Measurements from ENCODE around the gene SPATA9.

The SPATA9 gene

DNA sequence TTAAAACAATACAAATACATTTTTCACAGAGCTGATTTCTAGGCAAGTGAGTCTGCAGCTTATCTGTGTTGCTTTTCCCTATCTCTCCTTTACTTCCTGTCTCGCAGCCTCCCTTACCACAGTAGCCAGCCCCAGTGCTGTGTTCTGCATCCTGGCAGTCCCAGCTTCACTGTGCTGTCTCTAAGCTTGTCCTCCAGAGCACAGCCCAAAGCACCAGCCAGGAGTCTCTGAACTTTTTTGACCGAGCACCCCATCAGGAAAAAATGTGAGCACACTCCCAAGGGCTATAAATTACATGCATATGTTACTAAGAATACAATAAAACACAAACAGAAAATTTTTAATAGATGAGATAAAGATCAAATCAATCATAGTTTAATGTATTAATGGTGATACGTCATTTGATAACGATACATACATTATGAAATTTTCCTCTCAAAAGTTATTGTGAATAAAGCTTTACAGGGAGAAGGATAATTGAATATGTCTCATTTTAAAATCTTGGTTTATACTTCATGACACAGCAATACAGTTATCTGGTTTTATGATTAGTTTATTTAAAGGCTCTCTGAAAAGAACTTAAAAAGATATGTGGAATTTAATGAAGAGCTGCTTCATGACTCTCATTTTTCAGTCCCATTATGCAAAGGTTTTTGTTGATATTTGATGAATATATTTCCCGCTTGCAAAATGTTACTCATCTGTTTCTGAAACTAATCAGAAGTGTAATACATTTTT is 41.0 kb upstream of the SPATA9 start:
- no peaks in the 10 kb centered on the region for H3K27me3 ChIP-seq (ENCODE audit: insufficient read depth, low read length)
- H3K14ac ChIP-seq (ENCODE audit: low read length), result no peak overlapping the region
- WGBS (ENCODE audit: extremely low coverage, insufficient coverage, insufficient read length), result no CpG with 5 or more reads among the region's 5 CpGs
- H3K18ac ChIP-seq (ENCODE audit: low read length), result no peak overlapping the region
- H3K4me1 ChIP-seq (ENCODE audit: control insufficient read depth in 1 of 2, insufficient read depth in 2 of 2, low read length in 2 of 2), result peaks cover 3 to 17% of the 10 kb centered on the region in 2 experiments
- peaks cover 9% of the 10 kb centered on the region for H3K79me1 ChIP-seq (ENCODE audit: low read length)
- peaks cover 2% of the 10 kb centered on the region for H3K79me2 ChIP-seq (ENCODE audit: control insufficient read depth, insufficient read depth, low read length, poor library complexity)
- H4K12ac ChIP-seq (ENCODE audit: low read depth, low read length), result no peak overlapping the region
- no peak overlapping the region for H2BK12ac ChIP-seq (ENCODE audit: low read length)
- no peak overlapping the region for H2BK5ac ChIP-seq (ENCODE audit: low read depth, low read length, poor library complexity)
- no peak overlapping the region for H3K27ac ChIP-seq (ENCODE audit: low read depth, low read length)
- H2AFZ ChIP-seq (ENCODE audit: insufficient read depth, low read length, poor library complexity), result no peak overlapping the region
- H3K4me2 ChIP-seq (ENCODE audit: low read length), result no peak overlapping the region
- H2AK5ac ChIP-seq (ENCODE audit: low read length), result no peak overlapping the region
- no peak overlapping the region for H4K8ac ChIP-seq (ENCODE audit: low read depth, low read length)
- no peak overlapping the region for H3K9ac ChIP-seq (ENCODE audit: low read length)
- H3K23ac ChIP-seq (ENCODE audit: low read length), result no peak overlapping the region
- H3K9me3 ChIP-seq (ENCODE audit: insufficient read depth, low read depth, low read length), result no peaks in the 10 kb centered on the region
- no peak overlapping the region for H3K4ac ChIP-seq (ENCODE audit: low read depth, low read length)
- H3K4me3 ChIP-seq (ENCODE audit: low read depth, low read length), result no peak overlapping the region
- no peak for DNase-seq
- peaks cover 0 to 3% of the 10 kb centered on the region in 2 experiments for H3K36me3 ChIP-seq (ENCODE audit: control insufficient read depth in 1 of 2, insufficient read depth in 2 of 2, low read length in 2 of 2)
- H4K91ac ChIP-seq (ENCODE audit: low read depth, low read length), result no peak overlapping the region
- H2BK120ac ChIP-seq (ENCODE audit: insufficient read depth, low read length, poor library complexity), result no peak overlapping the region

GRCh38 chr5:95721582-95722295 is 38.9 kb upstream of the SPATA9 start:
- Histone ChIP-seq H3K9ac (ENCODE audit: low read length) (no peak overlapping the region), H3K4me1 (ENCODE audit: control insufficient read depth in 1 of 2, insufficient read depth in 2 of 2, low read length in 2 of 2) (peaks cover 5 to 18% of the 10 kb centered on the region in 2 experiments), H3K18ac (ENCODE audit: low read length) (no peak overlapping the region), H3K4me3 (ENCODE audit: low read depth, low read length) (no peak overlapping the region), H3K4me2 (ENCODE audit: low read length) (no peak overlapping the region), H2AFZ (ENCODE audit: insufficient read depth, low read length, poor library complexity) (no peak overlapping the region), H2AK5ac (ENCODE audit: low read length) (no peak overlapping the region), H4K91ac (ENCODE audit: low read depth, low read length) (no peak overlapping the region), H2BK120ac (ENCODE audit: insufficient read depth, low read length, poor library complexity) (no peak overlapping the region), H4K8ac (ENCODE audit: low read depth, low read length) (no peak overlapping the region), H2BK12ac (ENCODE audit: low read length) (no peak overlapping the region), H4K12ac (ENCODE audit: low read depth, low read length) (no peak overlapping the region), H3K79me1 (ENCODE audit: low read length) (peaks cover 14% of the 10 kb centered on the region), H3K79me2 (ENCODE audit: control insufficient read depth, insufficient read depth, low read length, poor library complexity) (peaks cover 2% of the 10 kb centered on the region), H3K36me3 (ENCODE audit: control insufficient read depth in 1 of 2, insufficient read depth in 2 of 2, low read length in 2 of 2) (peaks cover 0 to 3% of the 10 kb centered on the region in 2 experiments), H3K23ac (ENCODE audit: low read length) (no peak overlapping the region), H2BK5ac (ENCODE audit: low read depth, low read length, poor library complexity) (no peak overlapping the region), H3K9me3 (ENCODE audit: insufficient read depth, low read depth, low read length) (no peaks in the 10 kb centered on the region), H3K4ac (ENCODE audit: low read depth, low read length) (no peak overlapping the region), H3K27me3 (ENCODE audit: insufficient read depth, low read length) (no peaks in the 10 kb centered on the region), H3K27ac (ENCODE audit: low read depth, low read length) (no peak overlapping the region), H3K14ac (ENCODE audit: low read length) (no peak overlapping the region)
- WGBS (ENCODE audit: extremely low coverage, insufficient coverage, insufficient read length), result no CpG with 5 or more reads among the region's 1 CpG
- peak in 1 of 2 donors; percentile 34 for DNase-seq

DNA sequence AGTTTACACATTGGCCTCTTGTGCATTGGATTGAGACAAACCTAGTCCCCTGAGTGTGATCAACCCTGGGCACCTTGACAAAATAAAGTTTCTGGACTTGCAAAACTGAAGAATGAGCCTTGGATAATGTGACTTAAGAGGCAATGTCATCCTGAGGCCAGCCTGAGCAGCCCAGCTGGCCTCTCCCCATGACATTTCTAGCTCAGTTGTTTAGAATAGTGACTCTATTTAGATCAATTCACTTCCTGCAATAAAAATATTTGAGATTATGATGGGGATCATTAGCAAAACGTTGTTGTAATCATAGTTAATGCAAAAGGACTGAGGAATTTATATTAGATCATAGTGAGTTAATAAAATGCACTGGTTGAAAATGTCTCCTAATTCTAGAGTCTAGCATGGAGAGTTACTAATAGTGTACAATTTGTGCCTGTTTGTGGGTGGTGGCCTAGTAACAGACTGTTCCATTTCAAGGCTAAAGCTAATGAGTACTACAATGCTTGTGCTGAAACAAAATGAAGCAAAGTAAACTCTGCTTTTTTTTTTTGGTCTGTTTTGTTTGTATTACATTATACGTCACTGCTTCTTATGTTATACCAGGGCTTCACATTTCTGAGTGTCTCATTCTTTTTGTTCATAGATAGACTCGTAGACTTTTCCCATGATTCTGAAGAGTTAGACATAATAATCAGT is 37.4 kb upstream of the SPATA9 start:
- Histone ChIP-seq H4K91ac (ENCODE audit: low read depth, low read length) (no peak overlapping the region), H3K4me2 (ENCODE audit: low read length) (peak overlapping the region; percentile 29), H3K14ac (ENCODE audit: low read length) (no peak overlapping the region), H4K12ac (ENCODE audit: low read depth, low read length) (no peak overlapping the region), H3K36me3 (ENCODE audit: control insufficient read depth in 1 of 2, insufficient read depth in 2 of 2, low read length in 2 of 2) (peaks cover 3% of the 10 kb centered on the region in 2 experiments), H3K9ac (ENCODE audit: low read length) (no peak overlapping the region), H2AFZ (ENCODE audit: insufficient read depth, low read length, poor library complexity) (no peak overlapping the region), H3K27me3 (ENCODE audit: insufficient read depth, low read length) (no peaks in the 10 kb centered on the region), H3K18ac (ENCODE audit: low read length) (no peak overlapping the region), H3K4me3 (ENCODE audit: low read depth, low read length) (no peak overlapping the region), H2BK120ac (ENCODE audit: insufficient read depth, low read length, poor library complexity) (no peak overlapping the region), H4K8ac (ENCODE audit: low read depth, low read length) (no peak overlapping the region), H3K4ac (ENCODE audit: low read depth, low read length) (peak overlapping the region; percentile 47), H2AK5ac (ENCODE audit: low read length) (no peak overlapping the region), H3K27ac (ENCODE audit: low read depth, low read length) (no peak overlapping the region), H2BK12ac (ENCODE audit: low read length) (no peak overlapping the region), H2BK5ac (ENCODE audit: low read depth, low read length, poor library complexity) (no peak overlapping the region), H3K4me1 (ENCODE audit: control insufficient read depth in 1 of 2, insufficient read depth in 2 of 2, low read length in 2 of 2) (peaks cover 6 to 20% of the 10 kb centered on the region in 2 experiments), H3K79me1 (ENCODE audit: low read length) (peaks cover 16% of the 10 kb centered on the region), H3K23ac (ENCODE audit: low read length) (no peak overlapping the region), H3K9me3 (ENCODE audit: insufficient read depth, low read depth, low read length) (no peaks in the 10 kb centered on the region), H3K79me2 (ENCODE audit: control insufficient read depth, insufficient read depth, low read length, poor library complexity) (peaks cover 5% of the 10 kb centered on the region)
- WGBS (ENCODE audit: extremely low coverage, insufficient coverage, insufficient read length), result no CpG with 5 or more reads among the region's 3 CpGs
- DNase-seq, result no peak

DNA sequence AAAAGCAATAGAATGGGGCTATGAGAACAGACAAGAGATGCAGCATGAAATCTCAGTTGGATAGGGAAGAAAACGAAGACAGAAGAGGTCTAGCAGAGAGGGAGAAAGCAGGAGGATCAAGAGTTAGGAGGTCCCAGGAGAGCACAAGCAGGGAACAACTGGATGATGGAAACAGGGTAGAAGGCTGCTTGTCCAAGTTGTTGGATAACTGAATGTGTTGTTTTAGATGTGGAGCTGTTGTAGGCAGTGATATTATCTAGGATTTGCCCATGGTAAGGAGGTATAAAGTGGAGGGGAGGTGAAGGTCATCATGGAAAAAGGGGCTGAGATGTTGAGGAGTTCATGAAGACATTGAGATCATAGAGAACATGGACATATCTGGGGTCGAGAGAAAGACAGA is 35.9 kb upstream of the SPATA9 start:
- H3K79me1 ChIP-seq (ENCODE audit: low read length), result peaks cover 18% of the 10 kb centered on the region
- H2BK120ac ChIP-seq (ENCODE audit: insufficient read depth, low read length, poor library complexity), result peak overlapping the region; percentile 54
- no peaks in the 10 kb centered on the region for H3K9me3 ChIP-seq (ENCODE audit: insufficient read depth, low read depth, low read length)
- peaks cover 3% of the 10 kb centered on the region in 2 experiments for H3K36me3 ChIP-seq (ENCODE audit: control insufficient read depth in 1 of 2, insufficient read depth in 2 of 2, low read length in 2 of 2)
- H4K91ac ChIP-seq (ENCODE audit: low read depth, low read length), result no peak overlapping the region
- H2BK12ac ChIP-seq (ENCODE audit: low read length), result peak overlapping the region; percentile 68
- peak overlapping the region; percentile 17 for H2BK5ac ChIP-seq (ENCODE audit: low read depth, low read length, poor library complexity)
- no peak overlapping the region for H3K23ac ChIP-seq (ENCODE audit: low read length)
- WGBS (ENCODE audit: extremely low coverage, insufficient coverage, insufficient read length), result no CpG with 5 or more reads among the region's 2 CpGs
- H3K4me1 ChIP-seq (ENCODE audit: control insufficient read depth in 1 of 2, insufficient read depth in 2 of 2, low read length in 2 of 2), result peaks cover 6 to 18% of the 10 kb centered on the region in 2 experiments
- no peak for DNase-seq
- peak overlapping the region; percentile 49 for H3K4me2 ChIP-seq (ENCODE audit: low read length)
- no peak overlapping the region for H3K9ac ChIP-seq (ENCODE audit: low read length)
- no peak overlapping the region for H3K4me3 ChIP-seq (ENCODE audit: low read depth, low read length)
- peak overlapping the region; percentile 5 for H4K8ac ChIP-seq (ENCODE audit: low read depth, low read length)
- H3K27ac ChIP-seq (ENCODE audit: low read depth, low read length), result peak overlapping the region; percentile 40
- H3K79me2 ChIP-seq (ENCODE audit: control insufficient read depth, insufficient read depth, low read length, poor library complexity), result peaks cover 5% of the 10 kb centered on the region
- H4K12ac ChIP-seq (ENCODE audit: low read depth, low read length), result no peak overlapping the region
- H2AK5ac ChIP-seq (ENCODE audit: low read length), result no peak overlapping the region
- H3K27me3 ChIP-seq (ENCODE audit: insufficient read depth, low read length), result no peaks in the 10 kb centered on the region
- peak overlapping the region; percentile 38 for H3K14ac ChIP-seq (ENCODE audit: low read length)
- H2AFZ ChIP-seq (ENCODE audit: insufficient read depth, low read length, poor library complexity), result no peak overlapping the region
- H3K4ac ChIP-seq (ENCODE audit: low read depth, low read length), result peak overlapping the region; percentile 15
- H3K18ac ChIP-seq (ENCODE audit: low read length), result no peak overlapping the region

All from trophoblast cell (in vitro differentiated cells and primary cell).